ENCODE data around the gene PCDHGB6.
"Not testable (repeated sequence)": the region's sequence is repeated elsewhere in the genome, so short reads cannot be mapped to it uniquely, and the experiment has no call there.

PCDHGB6 gene

DNA sequence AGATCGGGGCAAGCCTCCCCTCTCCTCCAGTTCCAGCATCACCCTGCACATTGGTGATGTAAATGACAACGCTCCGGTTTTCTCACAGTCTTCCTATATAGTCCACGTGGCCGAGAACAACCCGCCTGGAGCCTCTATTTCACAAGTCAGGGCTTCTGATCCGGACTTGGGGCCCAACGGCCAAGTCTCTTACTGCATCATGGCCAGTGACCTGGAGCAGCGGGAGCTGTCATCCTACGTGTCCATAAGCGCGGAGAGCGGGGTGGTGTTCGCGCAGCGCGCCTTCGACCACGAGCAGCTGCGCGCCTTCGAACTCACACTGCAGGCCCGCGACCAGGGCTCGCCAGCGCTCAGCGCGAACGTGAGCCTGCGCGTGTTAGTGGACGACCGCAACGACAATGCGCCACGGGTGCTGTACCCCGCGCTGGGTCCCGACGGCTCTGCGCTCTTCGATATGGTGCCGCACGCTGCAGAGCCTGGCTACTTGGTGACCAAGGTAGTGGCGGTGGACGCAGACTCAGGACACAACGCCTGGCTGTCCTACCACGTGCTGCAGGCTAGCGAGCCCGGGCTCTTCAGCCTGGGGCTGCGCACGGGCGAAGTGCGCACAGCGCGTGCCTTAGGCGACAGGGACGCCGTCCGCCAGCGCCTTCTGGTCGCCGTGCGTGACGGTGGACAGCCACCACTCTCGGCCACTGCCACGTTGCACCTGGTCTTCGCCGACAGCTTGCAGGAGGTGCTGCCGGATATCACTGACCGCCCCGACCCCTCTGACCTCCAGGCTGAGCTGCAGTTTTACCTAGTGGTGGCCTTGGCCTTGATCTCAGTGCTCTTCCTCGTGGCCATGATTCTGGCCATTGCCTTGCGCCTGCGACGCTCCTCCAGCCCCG lies 18.4 kb upstream of the PCDHGB6 start:
- peaks cover 8% of the 10 kb centered on the region for H3K27me3 ChIP-seq (replicated peaks; ENCODE audit: control insufficient read depth, insufficient read depth, low read length, poor library complexity, severe bottlenecking)
- H3K36me3 ChIP-seq (ENCODE audit: control insufficient read depth, insufficient read depth, low read length) = no peaks in the 10 kb centered on the region
- no peak overlapping the region for H3K27ac ChIP-seq (ENCODE audit: insufficient read depth, low read length, poor library complexity, severe bottlenecking)
- no peak for DNase-seq
- H3K4me3 ChIP-seq (ENCODE audit: insufficient read depth, low read depth, low read length, poor library complexity, severe bottlenecking) = no peak overlapping the region
- H3K4me1 ChIP-seq (ENCODE audit: control insufficient read depth, insufficient read depth, low read length, poor library complexity, severe bottlenecking) = no peaks in the 10 kb centered on the region
- peaks cover 9% of the 10 kb centered on the region for H3K9me3 ChIP-seq (ENCODE audit: control insufficient read depth, low read length)

DNA sequence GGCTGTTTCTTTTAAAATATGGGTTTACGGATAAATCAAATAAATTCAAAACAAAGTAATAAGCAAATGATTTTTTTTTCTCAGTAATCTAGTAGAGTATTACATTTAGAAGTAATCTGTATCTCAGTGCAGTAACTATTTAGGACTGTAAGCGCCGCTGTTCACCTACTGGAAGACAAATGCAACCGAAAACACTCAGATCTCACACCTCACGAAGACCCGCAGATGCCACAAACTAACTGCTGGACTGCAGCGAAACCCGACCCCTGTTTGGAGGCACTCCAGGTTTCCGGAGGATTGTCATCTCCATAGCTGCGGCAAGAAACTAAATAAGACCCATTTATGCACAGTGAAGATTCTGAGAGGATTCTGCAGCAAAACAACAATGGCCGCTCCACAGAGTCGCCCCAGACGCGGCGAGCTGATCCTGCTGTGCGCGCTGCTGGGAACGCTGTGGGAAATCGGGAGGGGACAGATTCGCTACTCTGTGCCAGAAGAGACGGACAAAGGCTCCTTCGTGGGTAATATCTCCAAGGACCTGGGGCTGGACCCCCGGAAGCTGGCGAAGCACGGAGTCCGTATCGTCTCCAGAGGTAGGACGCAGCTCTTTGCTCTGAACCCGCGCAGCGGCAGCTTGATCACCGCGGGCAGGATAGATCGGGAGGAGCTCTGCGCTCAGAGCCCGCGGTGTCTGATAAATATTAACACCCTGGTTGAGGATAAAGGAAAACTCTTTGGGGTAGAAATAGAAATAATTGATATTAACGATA lies 15.2 kb upstream of the PCDHGB6 start, which contains the start of gene PCDHGA8:
Gene PCDHGA8 (plus strand): TSS at position 205 of the 770 bp plus-strand sequence. CDS start 181 bp downstream, at position 386.
- H3K27ac ChIP-seq (ENCODE audit: insufficient read depth, low read length, poor library complexity, severe bottlenecking) = no peak within 1 kb of the TSS
- DNase-seq = no peak
- H3K4me3 ChIP-seq (ENCODE audit: insufficient read depth, low read depth, low read length, poor library complexity, severe bottlenecking) = no peak within 1 kb of the TSS
- no peaks in the 10 kb centered on the region for H3K4me1 ChIP-seq (ENCODE audit: control insufficient read depth, insufficient read depth, low read length, poor library complexity, severe bottlenecking)
- no peaks in the 10 kb centered on the region for H3K36me3 ChIP-seq (ENCODE audit: control insufficient read depth, insufficient read depth, low read length)
- peaks cover 9% of the 10 kb centered on the region for H3K9me3 ChIP-seq (ENCODE audit: control insufficient read depth, low read length)
- peaks cover 6% of the 10 kb centered on the region for H3K27me3 ChIP-seq (replicated peaks; ENCODE audit: control insufficient read depth, insufficient read depth, low read length, poor library complexity, severe bottlenecking)

DNA sequence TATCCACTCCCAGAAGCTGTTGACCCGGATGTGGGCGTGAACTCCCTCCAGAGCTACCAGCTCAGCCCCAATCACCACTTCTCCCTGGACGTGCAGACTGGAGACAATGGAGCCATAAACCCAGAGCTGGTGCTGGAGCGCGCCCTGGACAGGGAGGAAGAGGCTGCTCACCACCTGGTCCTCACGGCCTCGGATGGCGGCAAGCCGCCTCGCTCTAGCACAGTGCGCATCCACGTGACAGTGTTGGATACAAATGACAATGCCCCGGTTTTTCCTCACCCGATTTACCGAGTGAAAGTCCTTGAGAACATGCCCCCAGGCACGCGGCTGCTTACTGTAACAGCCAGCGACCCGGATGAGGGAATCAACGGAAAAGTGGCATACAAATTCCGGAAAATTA lies 14.6 kb upstream of the PCDHGB6 start:
- Histone ChIP-seq H3K27ac (ENCODE audit: insufficient read depth, low read length, poor library complexity, severe bottlenecking) (no peak overlapping the region), H3K27me3 (replicated peaks; ENCODE audit: control insufficient read depth, insufficient read depth, low read length, poor library complexity, severe bottlenecking) (peaks cover 6% of the 10 kb centered on the region)
- DNase-seq = no peak

DNA sequence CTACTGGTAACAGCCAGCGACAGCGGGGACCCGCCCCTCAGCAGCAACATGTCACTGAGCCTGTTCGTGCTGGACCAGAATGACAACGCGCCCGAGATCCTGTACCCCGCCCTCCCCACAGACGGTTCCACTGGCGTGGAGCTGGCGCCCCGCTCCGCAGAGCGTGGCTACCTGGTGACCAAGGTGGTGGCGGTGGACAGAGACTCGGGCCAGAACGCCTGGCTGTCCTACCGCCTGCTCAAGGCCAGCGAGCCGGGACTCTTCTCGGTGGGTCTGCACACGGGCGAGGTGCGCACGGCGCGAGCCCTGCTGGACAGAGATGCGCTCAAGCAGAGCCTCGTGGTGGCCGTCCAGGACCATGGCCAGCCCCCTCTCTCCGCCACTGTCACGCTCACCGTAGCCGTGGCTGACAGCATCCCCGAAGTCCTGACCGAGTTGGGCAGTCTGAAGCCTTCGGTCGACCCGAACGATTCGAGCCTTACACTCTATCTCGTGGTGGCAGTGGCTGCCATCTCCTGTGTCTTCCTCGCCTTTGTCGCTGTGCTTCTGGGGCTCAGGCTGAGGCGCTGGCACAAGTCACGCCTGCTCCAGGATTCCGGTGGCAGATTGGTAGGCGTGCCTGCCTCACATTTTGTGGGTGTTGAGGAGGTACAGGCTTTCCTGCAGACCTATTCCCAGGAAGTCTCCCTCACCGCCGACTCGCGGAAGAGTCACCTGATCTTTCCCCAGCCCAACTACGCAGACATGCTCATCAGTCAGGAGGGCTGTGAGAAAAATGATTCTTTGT lies 13.2 kb upstream of the PCDHGB6 start:
- not testable (repeated sequence) for H3K36me3 ChIP-seq (ENCODE audit: control insufficient read depth, insufficient read depth, low read length); H3K27ac ChIP-seq (ENCODE audit: insufficient read depth, low read length, poor library complexity, severe bottlenecking); H3K4me3 ChIP-seq (ENCODE audit: insufficient read depth, low read depth, low read length, poor library complexity, severe bottlenecking); H3K4me1 ChIP-seq (ENCODE audit: control insufficient read depth, insufficient read depth, low read length, poor library complexity, severe bottlenecking); DNase-seq; H3K9me3 ChIP-seq (ENCODE audit: control insufficient read depth, low read length)
- peaks cover 13% of the 10 kb centered on the region for H3K27me3 ChIP-seq (replicated peaks; ENCODE audit: control insufficient read depth, insufficient read depth, low read length, poor library complexity, severe bottlenecking)

More for the DNA sequence above, 14.6 kb upstream of the PCDHGB6 start:
- Histone ChIP-seq H3K4me1 (ENCODE audit: control insufficient read depth, insufficient read depth, low read length, poor library complexity, severe bottlenecking) (no peaks in the 10 kb centered on the region), H3K9me3 (ENCODE audit: control insufficient read depth, low read length) (peaks cover 9% of the 10 kb centered on the region), H3K36me3 (ENCODE audit: control insufficient read depth, insufficient read depth, low read length) (no peaks in the 10 kb centered on the region), H3K4me3 (ENCODE audit: insufficient read depth, low read depth, low read length, poor library complexity, severe bottlenecking) (no peak overlapping the region)

DNA sequence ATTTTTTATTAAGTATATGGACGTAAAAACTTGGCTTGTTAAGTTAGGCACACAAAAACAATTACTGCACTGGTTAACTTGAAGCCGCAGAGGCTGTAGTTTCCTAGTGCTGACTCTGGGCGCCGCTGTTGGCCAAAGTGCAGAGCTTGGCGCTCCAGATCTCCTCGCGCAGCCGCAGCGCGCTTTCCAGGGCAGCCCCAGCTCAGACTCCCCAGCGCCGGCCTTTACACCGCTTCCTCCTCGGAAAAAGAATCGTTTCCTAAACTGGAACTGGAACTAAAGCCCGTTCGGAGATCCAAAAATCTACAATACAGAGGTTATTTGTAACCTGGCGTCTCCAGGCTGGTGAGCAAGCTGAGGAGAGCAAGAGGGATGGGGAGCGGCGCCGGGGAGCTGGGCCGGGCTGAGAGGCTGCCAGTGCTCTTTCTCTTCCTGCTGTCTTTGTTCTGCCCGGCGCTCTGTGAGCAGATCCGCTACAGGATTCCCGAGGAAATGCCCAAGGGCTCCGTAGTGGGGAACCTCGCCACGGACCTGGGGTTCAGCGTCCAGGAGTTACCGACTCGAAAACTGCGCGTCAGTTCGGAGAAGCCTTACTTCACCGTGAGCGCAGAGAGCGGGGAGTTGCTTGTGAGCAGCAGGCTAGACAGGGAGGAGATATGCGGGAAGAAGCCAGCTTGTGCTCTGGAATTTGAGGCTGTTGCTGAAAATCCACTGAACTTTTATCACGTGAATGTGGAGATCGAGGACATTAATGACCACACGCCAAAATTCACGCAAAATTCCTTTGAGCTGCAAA lies 9.9 kb upstream of the PCDHGB6 start, which contains the start of gene PCDHGB5:
Gene PCDHGB5 (plus strand): TSS at position 192 of the 796 bp plus-strand sequence. CDS start 181 bp downstream, at position 373.
- H3K36me3 ChIP-seq (ENCODE audit: control insufficient read depth, insufficient read depth, low read length); H3K4me1 ChIP-seq (ENCODE audit: control insufficient read depth, insufficient read depth, low read length, poor library complexity, severe bottlenecking); H3K27ac ChIP-seq (ENCODE audit: insufficient read depth, low read length, poor library complexity, severe bottlenecking); DNase-seq; H3K9me3 ChIP-seq (ENCODE audit: control insufficient read depth, low read length); H3K4me3 ChIP-seq (ENCODE audit: insufficient read depth, low read depth, low read length, poor library complexity, severe bottlenecking): not testable (repeated sequence)
- peaks cover 16% of the 10 kb centered on the region for H3K27me3 ChIP-seq (replicated peaks; ENCODE audit: control insufficient read depth, insufficient read depth, low read length, poor library complexity, severe bottlenecking)

DNA sequence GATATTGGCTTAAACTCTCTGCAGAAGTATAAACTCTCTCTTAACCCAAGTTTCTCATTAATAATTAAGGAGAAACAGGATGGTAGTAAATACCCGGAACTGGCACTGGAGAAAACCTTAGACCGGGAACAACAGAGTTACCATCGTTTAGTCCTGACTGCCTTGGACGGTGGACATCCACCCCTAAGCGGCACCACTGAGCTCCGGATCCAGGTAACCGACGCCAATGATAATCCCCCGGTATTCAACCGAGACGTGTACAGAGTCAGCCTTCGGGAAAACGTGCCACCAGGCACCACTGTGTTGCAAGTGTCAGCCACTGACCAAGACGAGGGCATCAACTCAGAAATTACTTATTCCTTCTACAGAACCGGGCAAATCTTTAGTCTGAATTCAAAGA lies 9.2 kb upstream of the PCDHGB6 start:
- DNase-seq = no peak
- Histone ChIP-seq H3K36me3 (ENCODE audit: control insufficient read depth, insufficient read depth, low read length) (no peaks in the 10 kb centered on the region), H3K27me3 (replicated peaks; ENCODE audit: control insufficient read depth, insufficient read depth, low read length, poor library complexity, severe bottlenecking) (peaks cover 16% of the 10 kb centered on the region), H3K27ac (ENCODE audit: insufficient read depth, low read length, poor library complexity, severe bottlenecking) (no peak overlapping the region), H3K4me1 (ENCODE audit: control insufficient read depth, insufficient read depth, low read length, poor library complexity, severe bottlenecking) (no peaks in the 10 kb centered on the region), H3K4me3 (ENCODE audit: insufficient read depth, low read depth, low read length, poor library complexity, severe bottlenecking) (no peak overlapping the region), H3K9me3 (ENCODE audit: control insufficient read depth, low read length) (peaks cover 4% of the 10 kb centered on the region)

DNA sequence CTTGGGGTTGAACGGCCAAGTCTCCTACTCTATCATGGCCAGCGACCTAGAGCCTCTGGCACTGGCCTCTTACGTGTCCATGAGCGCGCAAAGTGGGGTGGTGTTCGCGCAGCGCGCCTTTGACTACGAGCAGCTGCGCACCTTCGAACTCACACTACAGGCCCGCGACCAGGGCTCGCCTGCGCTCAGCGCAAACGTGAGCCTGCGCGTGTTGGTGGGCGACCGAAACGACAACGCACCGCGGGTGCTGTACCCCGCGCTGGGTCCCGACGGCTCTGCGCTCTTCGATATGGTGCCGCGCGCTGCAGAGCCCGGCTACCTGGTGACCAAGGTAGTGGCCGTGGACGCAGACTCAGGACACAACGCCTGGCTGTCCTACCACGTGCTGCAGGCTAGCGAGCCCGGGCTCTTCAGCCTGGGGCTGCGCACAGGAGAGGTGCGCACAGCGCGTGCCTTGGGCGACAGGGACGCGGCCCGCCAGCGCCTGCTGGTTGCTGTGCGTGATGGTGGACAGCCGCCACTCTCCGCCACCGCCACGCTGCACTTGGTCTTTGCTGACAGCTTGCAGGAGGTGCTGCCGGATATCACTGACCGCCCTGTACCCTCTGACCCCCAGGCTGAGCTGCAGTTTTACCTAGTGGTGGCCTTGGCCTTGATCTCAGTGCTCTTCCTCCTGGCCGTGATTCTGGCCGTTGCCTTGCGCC lies 8.1 kb upstream of the PCDHGB6 start:
- no peak for DNase-seq
- no peak overlapping the region for H3K27ac ChIP-seq (ENCODE audit: insufficient read depth, low read length, poor library complexity, severe bottlenecking)
- H3K36me3 ChIP-seq (ENCODE audit: control insufficient read depth, insufficient read depth, low read length) = no peaks in the 10 kb centered on the region
- peaks cover 21% of the 10 kb centered on the region for H3K27me3 ChIP-seq (replicated peaks; ENCODE audit: control insufficient read depth, insufficient read depth, low read length, poor library complexity, severe bottlenecking)
- H3K4me1 ChIP-seq (ENCODE audit: control insufficient read depth, insufficient read depth, low read length, poor library complexity, severe bottlenecking) = no peaks in the 10 kb centered on the region
- no peak overlapping the region for H3K4me3 ChIP-seq (ENCODE audit: insufficient read depth, low read depth, low read length, poor library complexity, severe bottlenecking)
- H3K9me3 ChIP-seq (ENCODE audit: control insufficient read depth, low read length) = peaks cover 4% of the 10 kb centered on the region

DNA sequence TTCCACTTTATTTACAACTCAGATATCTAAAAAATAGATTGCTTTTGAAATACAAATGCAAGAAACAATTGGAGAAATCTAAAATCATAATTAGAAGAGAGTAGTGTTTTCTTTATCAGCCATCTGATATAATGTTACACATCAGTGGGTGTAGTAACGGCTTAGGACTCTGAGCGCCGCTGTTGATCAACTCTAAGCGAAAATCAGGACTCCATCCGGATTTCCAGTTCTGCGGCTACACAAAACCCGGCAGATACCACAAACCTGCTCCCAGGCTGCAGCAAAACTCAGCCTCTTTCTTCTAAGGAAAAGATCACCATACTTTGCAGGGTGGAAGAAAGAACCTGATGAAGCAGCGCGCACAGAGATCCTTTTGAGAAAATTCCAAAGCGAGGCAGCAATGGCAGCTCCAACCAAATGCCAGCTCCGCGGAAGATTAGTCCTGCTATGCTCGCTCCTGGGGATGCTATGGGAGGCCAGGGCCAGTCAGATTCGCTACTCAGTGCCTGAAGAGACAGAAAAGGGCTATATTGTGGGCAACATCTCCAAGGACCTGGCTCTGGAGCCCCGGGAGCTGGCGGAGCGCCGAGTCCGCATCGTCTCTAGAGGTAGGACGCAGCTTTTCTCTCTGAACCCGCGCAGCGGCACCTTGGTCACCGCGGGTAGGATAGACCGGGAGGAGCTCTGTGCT lies 5.1 kb upstream of the PCDHGB6 start, which contains the start of gene PCDHGA9:
Gene PCDHGA9 (plus strand): TSS at position 226 of the 691 bp plus-strand sequence. CDS start 175 bp downstream, at position 401.
- Histone ChIP-seq H3K27me3 (replicated peaks; ENCODE audit: control insufficient read depth, insufficient read depth, low read length, poor library complexity, severe bottlenecking) (peaks cover 31% of the 10 kb centered on the region), H3K9me3 (ENCODE audit: control insufficient read depth, low read length) (peaks cover 4% of the 10 kb centered on the region), H3K4me1 (ENCODE audit: control insufficient read depth, insufficient read depth, low read length, poor library complexity, severe bottlenecking) (no peaks in the 10 kb centered on the region), H3K4me3 (ENCODE audit: insufficient read depth, low read depth, low read length, poor library complexity, severe bottlenecking) (no peak within 1 kb of the TSS), H3K27ac (ENCODE audit: insufficient read depth, low read length, poor library complexity, severe bottlenecking) (no peak within 1 kb of the TSS), H3K36me3 (ENCODE audit: control insufficient read depth, insufficient read depth, low read length) (no peaks in the 10 kb centered on the region)
- no peak for DNase-seq

Measured in effector memory CD4-positive, alpha-beta T cell (primary cell).